Neutrophil (primary cell): ENCODE data around the gene PPM1D.

ENCODE experiments used
- H3K27ac ChIP-seq: fragments of 200-600 bp; sonication (generic); 2 replicates; pipeline ENCODE4 v1.5.1; 2016; ENCODE audit warnings: mild to moderate bottlenecking, moderate library complexity
- H3K27me3 ChIP-seq: fragments of 200-600 bp; sonication (generic); 2 replicates; pipeline ENCODE4 v1.6.0; 2016; ENCODE audit warnings: mild to moderate bottlenecking
- H3K36me3 ChIP-seq: fragments of 200-600 bp; sonication (generic); 2 replicates; pipeline ENCODE4 v1.5.1; 2017
- H3K4me1 ChIP-seq, 2 experiments: fragments of 200-600 bp in 1 of 2; sonication (generic) in 1 of 2; 1 replicate in 1 of 2; 2 replicates in 1 of 2; pipeline versions ENCODE4 v1.5.1 to v1.6.1; 2013 to 2016; ENCODE audit warnings: low read depth in 1 of 2, low read length in 1 of 2, mild to moderate bottlenecking in 1 of 2, moderate library complexity in 1 of 2; ENCODE audit not compliant: control insufficient read depth in 1 of 2, insufficient read depth in 1 of 2
- H3K4me3 ChIP-seq, 2 experiments: fragments of 200-600 bp in 1 of 2; sonication (generic) in 1 of 2; 1 replicate in 1 of 2; 2 replicates in 1 of 2; pipeline ENCODE4 v1.5.1; 2013 to 2016; ENCODE audit warnings: low read depth in 1 of 2, low read length in 1 of 2, mild to moderate bottlenecking in 1 of 2, moderate library complexity in 1 of 2
- H3K9me3 ChIP-seq: fragments of 200-600 bp; sonication (generic); 2 replicates; pipeline ENCODE4 v1.5.1; 2016
- TF ChIP-seq, protein P1 (sequence below): fragments of 200-600 bp; sonication (generic); IDR thresholded peaks from 2 replicates; pipeline ENCODE4 v1.5.1; 2016; ENCODE audit warnings: antibody characterized with exemption

PPM1D gene

DNA sequence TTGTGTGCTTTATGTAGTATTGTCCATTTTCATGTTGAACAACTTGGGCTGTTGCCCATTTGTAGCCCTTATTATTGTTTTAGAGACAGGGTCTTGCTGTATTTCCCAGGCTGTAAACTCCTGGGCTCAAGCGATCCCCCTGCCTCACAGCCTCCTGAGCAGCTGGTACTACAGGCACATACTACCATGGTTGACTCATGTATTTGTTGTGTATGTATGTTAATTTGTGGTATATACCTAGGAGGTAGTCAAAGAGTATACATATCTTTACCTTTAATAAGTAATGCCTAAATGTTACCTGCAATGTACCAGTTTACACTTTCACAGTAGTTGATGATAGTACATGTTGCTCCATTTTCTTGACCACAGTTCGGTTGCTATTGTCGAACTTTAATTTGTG lies 18.1 kb downstream of the PPM1D start:
- H3K36me3 ChIP-seq, result peaks cover 9% of the 10 kb centered on the region
- H3K9me3 ChIP-seq, result no peaks in the 10 kb centered on the region
- no peaks in the 10 kb centered on the region for H3K27me3 ChIP-seq
- no peaks in the 10 kb centered on the region for H3K4me1 ChIP-seq
- H3K4me3 ChIP-seq, result no peak overlapping the region
- TF ChIP-seq, protein P1, sequence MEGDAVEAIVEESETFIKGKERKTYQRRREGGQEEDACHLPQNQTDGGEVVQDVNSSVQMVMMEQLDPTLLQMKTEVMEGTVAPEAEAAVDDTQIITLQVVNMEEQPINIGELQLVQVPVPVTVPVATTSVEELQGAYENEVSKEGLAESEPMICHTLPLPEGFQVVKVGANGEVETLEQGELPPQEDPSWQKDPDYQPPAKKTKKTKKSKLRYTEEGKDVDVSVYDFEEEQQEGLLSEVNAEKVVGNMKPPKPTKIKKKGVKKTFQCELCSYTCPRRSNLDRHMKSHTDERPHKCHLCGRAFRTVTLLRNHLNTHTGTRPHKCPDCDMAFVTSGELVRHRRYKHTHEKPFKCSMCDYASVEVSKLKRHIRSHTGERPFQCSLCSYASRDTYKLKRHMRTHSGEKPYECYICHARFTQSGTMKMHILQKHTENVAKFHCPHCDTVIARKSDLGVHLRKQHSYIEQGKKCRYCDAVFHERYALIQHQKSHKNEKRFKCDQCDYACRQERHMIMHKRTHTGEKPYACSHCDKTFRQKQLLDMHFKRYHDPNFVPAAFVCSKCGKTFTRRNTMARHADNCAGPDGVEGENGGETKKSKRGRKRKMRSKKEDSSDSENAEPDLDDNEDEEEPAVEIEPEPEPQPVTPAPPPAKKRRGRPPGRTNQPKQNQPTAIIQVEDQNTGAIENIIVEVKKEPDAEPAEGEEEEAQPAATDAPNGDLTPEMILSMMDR, result no peak
- H3K27ac ChIP-seq, result no peak overlapping the region

DNA sequence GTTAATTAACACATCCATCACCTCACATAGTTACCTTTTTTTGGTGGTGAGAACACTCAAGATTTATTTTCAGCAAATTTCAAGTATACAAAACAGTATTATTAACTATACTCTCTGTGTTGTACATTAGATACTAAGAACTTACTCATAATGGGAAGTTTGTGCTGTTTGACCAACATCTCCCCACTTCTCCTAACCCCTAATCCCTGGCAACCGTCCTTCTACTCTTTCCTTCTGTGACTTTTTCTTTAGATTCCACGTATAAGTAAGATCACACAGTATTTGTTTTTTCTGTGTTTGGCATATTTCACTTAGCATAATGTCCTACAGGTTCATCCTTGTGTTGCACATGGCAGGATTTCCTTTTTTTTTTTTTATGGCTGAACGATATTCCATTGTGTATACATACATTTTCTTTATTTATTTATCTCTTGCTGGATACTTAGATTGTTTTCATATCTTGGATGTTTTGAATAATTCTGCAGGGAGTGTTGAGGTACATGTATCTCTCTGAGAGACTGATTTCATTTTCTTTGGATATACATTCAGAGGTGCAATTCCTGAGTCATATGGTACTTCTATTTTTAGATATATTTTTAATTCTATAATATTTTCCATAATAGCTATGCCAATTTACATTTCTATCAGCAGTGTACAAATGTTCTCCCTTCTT lies 19.0 kb downstream of the PPM1D start:
- H3K9me3 ChIP-seq, result no peaks in the 10 kb centered on the region
- no peak overlapping the region for H3K4me3 ChIP-seq
- no peak overlapping the region for H3K27ac ChIP-seq
- H3K4me1 ChIP-seq, result no peaks in the 10 kb centered on the region
- TF ChIP-seq, protein P1, result no peak
- H3K36me3 ChIP-seq, result peaks cover 9% of the 10 kb centered on the region
- H3K27me3 ChIP-seq, result no peaks in the 10 kb centered on the region

GRCh38 chr17:60622961-60623360 lies 23.0 kb downstream of the PPM1D start:
- no peak overlapping the region for H3K27ac ChIP-seq
- H3K36me3 ChIP-seq, result peaks cover 16% of the 10 kb centered on the region
- no peaks in the 10 kb centered on the region for H3K4me1 ChIP-seq
- no peaks in the 10 kb centered on the region for H3K27me3 ChIP-seq
- TF ChIP-seq, protein P1, result no peak
- no peak overlapping the region for H3K4me3 ChIP-seq
- no peaks in the 10 kb centered on the region for H3K9me3 ChIP-seq

DNA sequence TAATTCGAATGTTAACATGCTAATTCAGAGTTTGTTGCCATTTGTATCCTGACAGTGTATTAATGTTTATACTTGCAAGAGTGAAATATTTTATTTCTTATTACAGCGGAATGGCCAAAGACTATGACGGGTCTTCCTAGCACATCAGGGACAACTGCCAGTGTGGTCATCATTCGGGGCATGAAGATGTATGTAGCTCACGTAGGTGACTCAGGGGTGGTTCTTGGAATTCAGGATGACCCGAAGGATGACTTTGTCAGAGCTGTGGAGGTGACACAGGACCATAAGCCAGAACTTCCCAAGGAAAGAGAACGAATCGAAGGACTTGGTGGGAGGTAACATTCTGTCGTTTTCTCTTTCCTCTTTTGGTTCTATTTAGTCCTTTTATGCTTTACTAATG lies 23.4 kb downstream of the PPM1D start:
- no peak overlapping the region for H3K27ac ChIP-seq
- H3K9me3 ChIP-seq, result no peaks in the 10 kb centered on the region
- H3K27me3 ChIP-seq, result no peaks in the 10 kb centered on the region
- TF ChIP-seq, protein P1, result no peak
- H3K4me1 ChIP-seq, result no peaks in the 10 kb centered on the region
- H3K36me3 ChIP-seq, result peaks cover 20% of the 10 kb centered on the region
- no peak overlapping the region for H3K4me3 ChIP-seq

- H3K27me3 ChIP-seq, result no peaks in the 10 kb centered on the region
- TF ChIP-seq, protein P1, result no peak
- no peak overlapping the region for H3K4me3 ChIP-seq
- H3K4me1 ChIP-seq, result no peaks in the 10 kb centered on the region
- no peaks in the 10 kb centered on the region for H3K9me3 ChIP-seq
- H3K27ac ChIP-seq, result no peak overlapping the region
- H3K36me3 ChIP-seq, result peaks cover 33% of the 10 kb centered on the region
Observed at GRCh38 chr17:60627124-60627523, 27.1 kb downstream of the PPM1D start.
